Loucy (cell line): ENCODE data around the gene PITX1.

Experiments used
- H2AFZ ChIP-seq: fragments of 200-600 bp; sonication (generic); 2 replicates; pipeline ENCODE4 v1.6.0; 2016; ENCODE audit warnings: antibody characterized with exemption, mild to moderate bottlenecking, low read length, moderate library complexity
- H3F3A ChIP-seq: fragments of 200-600 bp; 2 replicates; pipeline ENCODE4 v1.6.0; 2016; ENCODE audit warnings: antibody characterized with exemption, low read depth, mild to moderate bottlenecking
- H3K27me3 ChIP-seq: fragments of 200-600 bp; sonication (generic); 2 replicates; pipeline ENCODE4 v1.6.1; 2014; ENCODE audit warnings: low read length, mild to moderate bottlenecking; ENCODE audit not compliant: insufficient read depth, poor library complexity, severe bottlenecking
- H3K36me3 ChIP-seq: fragments of 200-600 bp; sonication (generic); 2 replicates; pipeline ENCODE4 v1.6.1; 2016; ENCODE audit warnings: low read length; ENCODE audit not compliant: insufficient read depth
- H3K4me1 ChIP-seq: fragments of 200-600 bp; sonication (generic); 2 replicates; pipeline ENCODE4 v1.5.1; 2014; ENCODE audit warnings: low read length, mild to moderate bottlenecking; ENCODE audit not compliant: insufficient read depth, poor library complexity, severe bottlenecking
- H3K4me2 ChIP-seq: fragments of 200-600 bp; sonication (generic); 2 replicates; pipeline ENCODE4 v1.6.0; 2014; ENCODE audit warnings: antibody characterized with exemption, low read length, low read depth, mild to moderate bottlenecking; ENCODE audit not compliant: poor library complexity, severe bottlenecking
- H3K4me3 ChIP-seq: fragments of 200-600 bp; sonication (generic); 2 replicates; pipeline ENCODE4 v1.5.1; 2014; ENCODE audit warnings: low read length, mild to moderate bottlenecking, mixed read lengths; ENCODE audit not compliant: poor library complexity, severe bottlenecking
- H3K79me2 ChIP-seq: fragments of 200-600 bp; sonication (generic); 2 replicates; pipeline ENCODE4 v1.6.1; 2014; ENCODE audit warnings: low read length; ENCODE audit not compliant: insufficient read depth
- H3K9ac ChIP-seq: fragments of 200-600 bp; sonication (generic); 2 replicates; pipeline ENCODE4 v1.6.0; 2014; ENCODE audit warnings: mild to moderate bottlenecking, low read depth, low read length, moderate library complexity; ENCODE audit not compliant: poor library complexity, severe bottlenecking
- H3K9me2 ChIP-seq: fragments of 200-600 bp; sonication (generic); replicated peaks from 2 replicates; pipeline ENCODE4 v1.6.1; 2016; ENCODE audit warnings: low read depth, low read length, mixed read lengths
- H3K9me3 ChIP-seq: fragments of 200-600 bp; sonication (generic); 2 replicates; pipeline ENCODE4 v1.6.1; 2014; ENCODE audit warnings: mild to moderate bottlenecking, antibody characterized with exemption, low read length, low read depth; ENCODE audit not compliant: insufficient read depth
- H4K20me1 ChIP-seq: fragments of 200-600 bp; sonication (generic); 2 replicates; pipeline ENCODE4 v1.6.0; 2014; ENCODE audit warnings: antibody characterized with exemption, low read length, mild to moderate bottlenecking; ENCODE audit not compliant: insufficient read depth, poor library complexity, severe bottlenecking
- EZH2phosphoT487 ChIP-seq: fragments of 200-600 bp; IDR thresholded peaks from 2 replicates; pipeline ENCODE4 v1.6.1; 2018; ENCODE audit warnings: antibody characterized with exemption, mild to moderate bottlenecking, moderate library complexity, borderline replicate concordance
- TF ChIP-seq, protein P1 (sequence below): fragments of 200-600 bp; sonication (generic); conservative IDR thresholded peaks from 2 replicates; pipeline ENCODE4 v1.5.1; 2014; ENCODE audit warnings: mild to moderate bottlenecking, antibody characterized with exemption, low read length

Gene PITX1

DNA sequence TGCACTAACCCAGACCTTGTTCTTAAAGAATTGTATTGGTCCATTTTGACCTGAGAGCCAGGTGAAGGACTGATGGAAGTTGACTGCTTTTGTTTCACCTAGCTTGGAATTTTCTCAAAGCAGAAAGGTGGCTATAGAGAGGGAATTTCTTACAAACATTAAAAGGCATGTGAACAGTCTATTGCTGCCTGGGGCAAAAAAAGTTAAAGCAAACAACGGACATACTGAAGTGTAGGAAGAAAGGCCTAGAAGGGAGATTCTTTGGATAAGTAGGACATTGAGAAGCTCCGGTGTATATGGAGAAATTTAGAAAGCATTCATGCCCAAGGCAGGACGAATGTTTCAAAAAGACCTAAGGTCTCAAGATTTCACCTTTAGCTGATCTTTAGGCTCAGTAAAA lies 54.6 kb downstream of the PITX1 start:
- Histone ChIP-seq H2AFZ (no peak overlapping the region), H3K79me2 (no peaks in the 10 kb centered on the region), H3K4me3 (no peak overlapping the region), H3K36me3 (no peaks in the 10 kb centered on the region), H3K4me1 (no peaks in the 10 kb centered on the region), H3K9me3 (no peaks in the 10 kb centered on the region), H3F3A (no peaks in the 10 kb centered on the region), H4K20me1 (no peaks in the 10 kb centered on the region), H3K27me3 (no peaks in the 10 kb centered on the region), H3K4me2 (no peak overlapping the region), H3K9ac (no peak overlapping the region), H3K9me2 (no peaks in the 10 kb centered on the region)
- no peak for TF ChIP-seq EZH2phosphoT487
- TF ChIP-seq, protein P1, sequence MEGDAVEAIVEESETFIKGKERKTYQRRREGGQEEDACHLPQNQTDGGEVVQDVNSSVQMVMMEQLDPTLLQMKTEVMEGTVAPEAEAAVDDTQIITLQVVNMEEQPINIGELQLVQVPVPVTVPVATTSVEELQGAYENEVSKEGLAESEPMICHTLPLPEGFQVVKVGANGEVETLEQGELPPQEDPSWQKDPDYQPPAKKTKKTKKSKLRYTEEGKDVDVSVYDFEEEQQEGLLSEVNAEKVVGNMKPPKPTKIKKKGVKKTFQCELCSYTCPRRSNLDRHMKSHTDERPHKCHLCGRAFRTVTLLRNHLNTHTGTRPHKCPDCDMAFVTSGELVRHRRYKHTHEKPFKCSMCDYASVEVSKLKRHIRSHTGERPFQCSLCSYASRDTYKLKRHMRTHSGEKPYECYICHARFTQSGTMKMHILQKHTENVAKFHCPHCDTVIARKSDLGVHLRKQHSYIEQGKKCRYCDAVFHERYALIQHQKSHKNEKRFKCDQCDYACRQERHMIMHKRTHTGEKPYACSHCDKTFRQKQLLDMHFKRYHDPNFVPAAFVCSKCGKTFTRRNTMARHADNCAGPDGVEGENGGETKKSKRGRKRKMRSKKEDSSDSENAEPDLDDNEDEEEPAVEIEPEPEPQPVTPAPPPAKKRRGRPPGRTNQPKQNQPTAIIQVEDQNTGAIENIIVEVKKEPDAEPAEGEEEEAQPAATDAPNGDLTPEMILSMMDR, result no peak
